B cell (primary cell): ENCODE results near the gene OR13C2. TPM values are rescaled to one million over a fixed set of nuclear protein-coding genes. Genes with fewer than 3 reads are reported as not detected.

Experiments used
- ATAC-seq: fragments of 200-7000 bp; cut with Tn5 transposase; one replicate; pipeline ENCODE4 v1.10.0; 2021; ENCODE audit warnings: low read depth, mild to moderate bottlenecking, moderate number of reproducible peaks, moderate library complexity
- CTCF ChIA-PET: fragments of 350-600 bp; sonication (Branson Sonifier 250); formaldehyde crosslinking; loops from one replicate; lab custom pipeline; 2021; ENCODE audit warnings: antibody characterized with exemption, inconsistent platforms; lab: Charles Lee
- POLR2A ChIA-PET: fragments of 350-600 bp; sonication (Branson Sonifier 250); formaldehyde crosslinking; loops from one replicate; lab custom pipeline; 2021; ENCODE audit warnings: antibody characterized with exemption; lab: Charles Lee
- DNase-seq: peaks from one replicate; pipeline ENCODE4 v3.0.0; 2013
- H2AFZ ChIP-seq: 2 replicates; pipeline ENCODE4 v1.6.1; 2012; ENCODE audit warnings: mild to moderate bottlenecking, low read depth, low read length; ENCODE audit not compliant: insufficient read depth, poor library complexity, severe bottlenecking
- H3K27ac ChIP-seq, 2 donors: 1 replicate in 1 of 2; 2 replicates in 1 of 2; pipeline ENCODE4 v1.5.1; 2012 to 2013; ENCODE audit warnings: low read length in 2 of 2, mild to moderate bottlenecking in 2 of 2, moderate library complexity in 1 of 2
- H3K27me3 ChIP-seq, 4 experiments: fragments of 200-600 bp in 1 of 4; sonication (generic) in 1 of 4; replicated peaks in 1 of 4; 1 replicate in 2 of 4; 2 replicates in 2 of 4; pipeline versions ENCODE4 v1.6.1 to v1.7.0; 2013 to 2016; ENCODE audit warnings: low read length in 3 of 4, mild to moderate bottlenecking in 2 of 4, mixed read lengths in 1 of 4, moderate library complexity in 1 of 4; ENCODE audit not compliant: insufficient read depth in 4 of 4, control insufficient read depth in 3 of 4; ENCODE audit errors: control extremely low read depth in 1 of 4
- H3K36me3 ChIP-seq, 2 experiments: replicated peaks in 1 of 2; 1 replicate in 1 of 2; 2 replicates in 1 of 2; pipeline versions ENCODE4 v1.6.1 to v1.7.1; 2013; ENCODE audit warnings: low read length in 1 of 2; ENCODE audit not compliant: insufficient read depth in 2 of 2, control insufficient read depth in 1 of 2; ENCODE audit errors: control extremely low read depth in 1 of 2, extremely low read depth in 1 of 2
- H3K4me1 ChIP-seq, 2 donors: fragments of 200-600 bp in 1 of 2; sonication (generic) in 1 of 2; 1 replicate in 1 of 2; 2 replicates in 1 of 2; pipeline versions ENCODE4 v1.5.1 to v1.6.1; 2013 to 2017; ENCODE audit warnings: low read length in 2 of 2; ENCODE audit not compliant: control insufficient read depth in 2 of 2, insufficient read depth in 2 of 2
- H3K4me2 ChIP-seq: replicated peaks from 2 replicates; pipeline ENCODE3; 2012; ENCODE audit warnings: mild to moderate bottlenecking, low read depth, low read length; ENCODE audit not compliant: poor library complexity, severe bottlenecking
- H3K4me3 ChIP-seq, 5 experiments: fragments of 200-600 bp in 1 of 5; sonication (generic) in 1 of 5; 1 replicate in 3 of 5; 2 replicates in 2 of 5; pipeline versions ENCODE4 v1.5.1 to v1.7.0; 2011 to 2016; ENCODE audit warnings: low read length in 4 of 5, mild to moderate bottlenecking in 4 of 5, low read depth in 2 of 5, control low read depth in 1 of 5, moderate library complexity in 1 of 5; ENCODE audit not compliant: insufficient read depth in 1 of 5; ENCODE audit errors: control extremely low read depth in 1 of 5, extremely low read depth in 1 of 5
- H3K79me2 ChIP-seq: fragments of 200-600 bp; sonication (generic); one replicate; pipeline ENCODE4 v1.6.0; 2016; ENCODE audit warnings: low read length; ENCODE audit not compliant: control insufficient read depth, insufficient read depth
- H3K9ac ChIP-seq: fragments of 200-600 bp; sonication (generic); 2 replicates; pipeline ENCODE4 v1.6.1; 2017; ENCODE audit warnings: mild to moderate bottlenecking, low read length, moderate library complexity
- H3K9me3 ChIP-seq, 3 donors: one replicate each; pipeline versions ENCODE4 v1.6.1 to v1.7.1; 2013; ENCODE audit warnings: low read length in 2 of 3; ENCODE audit not compliant: control insufficient read depth in 2 of 3, insufficient read depth in 1 of 3; ENCODE audit errors: control extremely low read depth in 1 of 3
- H4K20me1 ChIP-seq: 2 replicates; pipeline ENCODE4 v1.6.0; 2012; ENCODE audit warnings: mild to moderate bottlenecking, low read length; ENCODE audit not compliant: insufficient read depth, control insufficient read depth, poor library complexity, severe bottlenecking
- H3K27ac Mint-ChIP-seq: one replicate; pipeline ENCODE4 v1.8.0; 2021; ENCODE audit warnings: mixed read lengths
- H3K27me3 Mint-ChIP-seq: one replicate; pipeline ENCODE4 v1.8.0; 2021; ENCODE audit warnings: mixed read lengths
- H3K4me1 Mint-ChIP-seq: one replicate; pipeline ENCODE4 v1.8.0; 2021; ENCODE audit warnings: mixed read lengths
- H3K4me3 Mint-ChIP-seq: one replicate; pipeline ENCODE4 v1.8.0; 2021; ENCODE audit warnings: mixed read lengths
- H3K9me3 Mint-ChIP-seq: one replicate; pipeline ENCODE4 v1.8.0; 2022; ENCODE audit warnings: mixed read lengths; ENCODE audit not compliant: insufficient read depth
- CTCF ChIP-seq: fragments of 200-600 bp; IDR thresholded peaks from one replicate; pipeline ENCODE4 v1.8.0; 2022; ENCODE audit warnings: antibody characterized with exemption, mild to moderate bottlenecking
- EZH2 ChIP-seq: IDR thresholded peaks from 2 replicates; pipeline ENCODE4 v1.6.1; 2012; ENCODE audit warnings: borderline replicate concordance, low read depth, mild to moderate bottlenecking, moderate library complexity, low read length; ENCODE audit not compliant: insufficient read depth, poor library complexity, severe bottlenecking
- WGBS: methylation state at CpG from one replicate; pipeline ENCODE4 v1.1.5; 2013; ENCODE audit warnings: missing lambda C conversion rate; ENCODE audit not compliant: insufficient coverage; 5-methylcytosine and 5-hydroxymethylcytosine counted together
- intact Hi-C: fragments of 100-400 bp; cut with micrococcal nuclease; formaldehyde crosslinking; loops from one replicate; pipeline ENCODE4 v1.10.0; 2022
- polyA plus RNA-seq: library from polyadenylated mRNA; depleted of rRNA; stranded (reverse); fragments of >200 nt; gene quantifications from 2 replicates; pipeline ENCODE4 v1.2.3, GENCODE V29; 2012
- total RNA-seq, 2 donors: library from RNA; stranded (reverse); fragments of 120-200 nt in 1 of 2; gene quantifications; 1 replicate in 1 of 2; 2 replicates in 1 of 2; pipeline versions ENCODE4 v1.2.3 to v1.2.4, GENCODE V29; 2013 to 2022

The OR13C2 gene
- total and polyA plus RNA-seq, 2 donors (not counting 1 experiment from before 2014, with no cell fraction given) = not detected

GRCh38 chr9:104577263-104577662 lies 28.2 kb downstream of the OR13C2 start:
- Histone ChIP-seq H3K4me1 (no peaks in the 10 kb centered on the region), H3K27me3 (no peaks in the 10 kb centered on the region), H3K4me2 (no peak overlapping the region), H4K20me1 (no peaks in the 10 kb centered on the region), H3K27ac (no peak overlapping the region), H3K9ac (no peak overlapping the region), H3K36me3 (no peaks in the 10 kb centered on the region), H2AFZ (no peak overlapping the region), H3K9me3 (peaks cover 0 to 4% (median 0%) of the 10 kb centered on the region in 3 donors), H3K4me3 (no peak overlapping the region), H3K79me2 (no peaks in the 10 kb centered on the region)
- H3K27ac Mint-ChIP-seq = no peak overlapping the region
- no peaks in the 10 kb centered on the region for H3K27me3 Mint-ChIP-seq
- CTCF ChIA-PET = no interaction called here
- H3K4me1 Mint-ChIP-seq = no peaks in the 10 kb centered on the region
- 93% methylated on average over 4 of the region's 5 CpGs for WGBS
- ATAC-seq (no peak), DNase-seq (no peak)
- TF ChIP-seq EZH2 (no peak), CTCF (no peak)
- intact Hi-C loops = no loop called here
- POLR2A ChIA-PET = no interaction called here
- no peak overlapping the region for H3K4me3 Mint-ChIP-seq
- H3K9me3 Mint-ChIP-seq = peaks cover 10% of the 10 kb centered on the region

GRCh38 chr9:104575456-104575855 lies 30.0 kb downstream of the OR13C2 start:
- POLR2A ChIA-PET = no interaction called here
- Mint-ChIP-seq H3K4me3 (no peak overlapping the region), H3K27me3 (no peaks in the 10 kb centered on the region), H3K9me3 (peaks cover 11% of the 10 kb centered on the region), H3K27ac (no peak overlapping the region), H3K4me1 (no peaks in the 10 kb centered on the region)
- DNase-seq (no peak), ATAC-seq (no peak)
- Histone ChIP-seq H3K4me1 (no peaks in the 10 kb centered on the region), H3K9me3 (peaks cover 0 to 4% (median 0%) of the 10 kb centered on the region in 3 donors), H3K9ac (no peak overlapping the region), H3K4me2 (no peak overlapping the region), H3K4me3 (no peak overlapping the region), H2AFZ (no peak overlapping the region), H3K36me3 (no peaks in the 10 kb centered on the region), H4K20me1 (no peaks in the 10 kb centered on the region), H3K27me3 (no peaks in the 10 kb centered on the region), H3K79me2 (no peaks in the 10 kb centered on the region), H3K27ac (no peak overlapping the region)
- no peak for TF ChIP-seq CTCF
- TF ChIP-seq EZH2 = no peak
- CTCF ChIA-PET = no interaction called here
- intact Hi-C loops = no loop called here
- WGBS = no CpG with 5 or more reads among the region's 2 CpGs
